CD4-positive, alpha-beta T cell treated with Interleukin-10 for 1 hour (primary cell): ENCODE results near the gene CYP2J2.
A peak's percentile ranks its signal among the peaks of the same experiment; 100 is the strongest.
"Not testable (repeated sequence)": the region's sequence is repeated elsewhere in the genome, so short reads cannot be mapped to it uniquely, and the experiment has no call there.

Experiments used
- DNase-seq: peaks from one replicate; pipeline ENCODE4 v3.0.0-alpha.2; 2020

Gene CYP2J2

GRCh38 chr1:59926381-59927123 lies at the start of gene CYP2J2:
CYP2J2 (minus strand) TSS chr1:59926773; CDS start chr1:59926746, 27 bp downstream.
- DNase-seq: no peak

- no peak for DNase-seq
Measured at GRCh38 chr1:59973719-59974118, 47.1 kb upstream of the CYP2J2 start.

- no peak for DNase-seq
Measured at GRCh38 chr1:59972216-59972927, 45.8 kb upstream of the CYP2J2 start.

- DNase-seq: peak; percentile 27
Measured at GRCh38 chr1:59971464-59971911, 44.9 kb upstream of the CYP2J2 start.

GRCh38 chr1:59969542-59970175 lies 43.1 kb upstream of the CYP2J2 start:
- not testable (repeated sequence) for DNase-seq

- not testable (repeated sequence) for DNase-seq
Measured at GRCh38 chr1:59968746-59969145, 42.2 kb upstream of the CYP2J2 start.

- no peak for DNase-seq
Measured at GRCh38 chr1:59967780-59968179, 41.2 kb upstream of the CYP2J2 start.

- no peak for DNase-seq
Measured at GRCh38 chr1:59967141-59967697, 40.6 kb upstream of the CYP2J2 start.

GRCh38 chr1:59952065-59952464 lies 25.5 kb upstream of the CYP2J2 start:
- no peak for DNase-seq

GRCh38 chr1:59949648-59950047 lies 23.1 kb upstream of the CYP2J2 start:
- DNase-seq: no peak

GRCh38 chr1:59948990-59949389 lies 22.4 kb upstream of the CYP2J2 start:
- no peak for DNase-seq

GRCh38 chr1:59947047-59947938 lies 20.7 kb upstream of the CYP2J2 start:
- DNase-seq: peak; percentile 52

GRCh38 chr1:59945790-59946189 lies 19.2 kb upstream of the CYP2J2 start:
- no peak for DNase-seq

- DNase-seq: no peak
Measured at GRCh38 chr1:59939393-59939792, 12.8 kb upstream of the CYP2J2 start.

GRCh38 chr1:59937636-59938210 lies 11.2 kb upstream of the CYP2J2 start:
- DNase-seq: no peak

GRCh38 chr1:59936358-59936821 lies 9.8 kb upstream of the CYP2J2 start:
- DNase-seq: no peak

GRCh38 chr1:59928996-59929395 lies 2.4 kb upstream of the CYP2J2 start:
- DNase-seq: no peak

- DNase-seq: no peak
Measured at GRCh38 chr1:59927213-59927612, 640 bp upstream of the CYP2J2 start.

GRCh38 chr1:59924653-59925052 lies 1.9 kb downstream of the CYP2J2 start:
- DNase-seq: no peak

GRCh38 chr1:59921258-59921899 lies 5.2 kb downstream of the CYP2J2 start:
- DNase-seq: not testable (repeated sequence)

- no peak for DNase-seq
Measured at GRCh38 chr1:59919746-59920145, 6.8 kb downstream of the CYP2J2 start.
